ENCODE results near the gene CARMIL1.

The CARMIL1 gene

GRCh38 chr6:25620391-25620790 is 341.2 kb downstream of the CARMIL1 start:
- no peak overlapping the region for H3K27ac Mint-ChIP-seq
- H3K4me1 Mint-ChIP-seq: no peaks in the 10 kb centered on the region
- no peaks in the 10 kb centered on the region for H3K27me3 Mint-ChIP-seq
- no peak overlapping the region for H3K4me3 Mint-ChIP-seq
- no peaks in the 10 kb centered on the region for H3K9me3 Mint-ChIP-seq
- peaks cover 6% of the 10 kb centered on the region for H3K36me3 Mint-ChIP-seq

- Mint-ChIP-seq H3K27ac (no peak overlapping the region), H3K4me3 (no peak overlapping the region), H3K27me3 (no peaks in the 10 kb centered on the region), H3K4me1 (no peaks in the 10 kb centered on the region), H3K9me3 (no peaks in the 10 kb centered on the region), H3K36me3 (peaks cover 6% of the 10 kb centered on the region)
Measured at GRCh38 chr6:25623065-25623464, 343.9 kb downstream of the CARMIL1 start.

GRCh38 chr6:25623879-25624278 is 344.7 kb downstream of the CARMIL1 start:
- no peak overlapping the region for H3K4me3 Mint-ChIP-seq
- no peaks in the 10 kb centered on the region for H3K27me3 Mint-ChIP-seq
- no peaks in the 10 kb centered on the region for H3K4me1 Mint-ChIP-seq
- no peaks in the 10 kb centered on the region for H3K9me3 Mint-ChIP-seq
- H3K36me3 Mint-ChIP-seq: peaks cover 6% of the 10 kb centered on the region
- no peak overlapping the region for H3K27ac Mint-ChIP-seq

- Mint-ChIP-seq H3K27me3 (peaks cover 11% of the 10 kb centered on the region), H3K36me3 (no peaks in the 10 kb centered on the region), H3K4me3 (no peak overlapping the region), H3K4me1 (no peaks in the 10 kb centered on the region), H3K9me3 (no peaks in the 10 kb centered on the region), H3K27ac (no peak overlapping the region)
Measured at GRCh38 chr6:25627001-25627400, 347.8 kb downstream of the CARMIL1 start.

- Mint-ChIP-seq H3K36me3 (no peaks in the 10 kb centered on the region), H3K4me3 (no peak overlapping the region), H3K27ac (no peak overlapping the region), H3K9me3 (no peaks in the 10 kb centered on the region), H3K27me3 (peaks cover 13% of the 10 kb centered on the region), H3K4me1 (no peaks in the 10 kb centered on the region)
Measured at GRCh38 chr6:25628471-25629197, 349.5 kb downstream of the CARMIL1 start.

- no peaks in the 10 kb centered on the region for H3K9me3 Mint-ChIP-seq
- no peak overlapping the region for H3K27ac Mint-ChIP-seq
- H3K27me3 Mint-ChIP-seq: peaks cover 15% of the 10 kb centered on the region
- H3K4me1 Mint-ChIP-seq: no peaks in the 10 kb centered on the region
- H3K4me3 Mint-ChIP-seq: no peak overlapping the region
- H3K36me3 Mint-ChIP-seq: no peaks in the 10 kb centered on the region
Measured at GRCh38 chr6:25629198-25629576, 350.0 kb downstream of the CARMIL1 start.

- Mint-ChIP-seq H3K4me3 (no peak overlapping the region), H3K27ac (no peak overlapping the region)
Measured at GRCh38 chr6:25630508-25631278, 351.5 kb downstream of the CARMIL1 start.

GRCh38 chr6:25635886-25636317 is 356.7 kb downstream of the CARMIL1 start:
- Mint-ChIP-seq H3K9me3 (no peaks in the 10 kb centered on the region), H3K4me1 (no peaks in the 10 kb centered on the region), H3K27me3 (peaks cover 21% of the 10 kb centered on the region), H3K27ac (no peak overlapping the region), H3K36me3 (peaks cover 2% of the 10 kb centered on the region), H3K4me3 (no peak overlapping the region)

More at GRCh38 chr6:25630508-25631278, 351.5 kb downstream of the CARMIL1 start:
- peaks cover 2% of the 10 kb centered on the region for H3K36me3 Mint-ChIP-seq
- peaks cover 20% of the 10 kb centered on the region for H3K27me3 Mint-ChIP-seq
- no peaks in the 10 kb centered on the region for H3K9me3 Mint-ChIP-seq
- no peaks in the 10 kb centered on the region for H3K4me1 Mint-ChIP-seq

GRCh38 chr6:25637211-25637610 is 358.0 kb downstream of the CARMIL1 start:
- Mint-ChIP-seq H3K27ac (no peak overlapping the region), H3K4me3 (no peak overlapping the region), H3K36me3 (peaks cover 2% of the 10 kb centered on the region), H3K4me1 (no peaks in the 10 kb centered on the region), H3K27me3 (peaks cover 30% of the 10 kb centered on the region), H3K9me3 (no peaks in the 10 kb centered on the region)

GRCh38 chr6:25637960-25638434 is 358.8 kb downstream of the CARMIL1 start:
- Mint-ChIP-seq H3K4me3 (no peak overlapping the region), H3K27me3 (peaks cover 36% of the 10 kb centered on the region), H3K27ac (no peak overlapping the region), H3K9me3 (no peaks in the 10 kb centered on the region), H3K4me1 (no peaks in the 10 kb centered on the region), H3K36me3 (peaks cover 2% of the 10 kb centered on the region)

GRCh38 chr6:25639653-25640052 is 360.5 kb downstream of the CARMIL1 start:
- H3K4me1 Mint-ChIP-seq: no peaks in the 10 kb centered on the region
- no peak overlapping the region for H3K27ac Mint-ChIP-seq
- no peaks in the 10 kb centered on the region for H3K9me3 Mint-ChIP-seq
- H3K4me3 Mint-ChIP-seq: no peak overlapping the region
- H3K36me3 Mint-ChIP-seq: peaks cover 2% of the 10 kb centered on the region
- peaks cover 38% of the 10 kb centered on the region for H3K27me3 Mint-ChIP-seq

GRCh38 chr6:25640446-25640845 is 361.3 kb downstream of the CARMIL1 start:
- Mint-ChIP-seq H3K4me1 (no peaks in the 10 kb centered on the region), H3K27me3 (peaks cover 42% of the 10 kb centered on the region), H3K4me3 (no peak overlapping the region), H3K27ac (no peak overlapping the region), H3K9me3 (no peaks in the 10 kb centered on the region), H3K36me3 (peaks cover under 1% of the 10 kb centered on the region)

- H3K36me3 Mint-ChIP-seq: no peaks in the 10 kb centered on the region
- no peaks in the 10 kb centered on the region for H3K4me1 Mint-ChIP-seq
- H3K27ac Mint-ChIP-seq: no peak overlapping the region
- no peak overlapping the region for H3K4me3 Mint-ChIP-seq
- H3K27me3 Mint-ChIP-seq: peaks cover 47% of the 10 kb centered on the region
- no peaks in the 10 kb centered on the region for H3K9me3 Mint-ChIP-seq
Measured at GRCh38 chr6:25640891-25641290, 361.7 kb downstream of the CARMIL1 start.

GRCh38 chr6:25641377-25641776 is 362.2 kb downstream of the CARMIL1 start:
- Mint-ChIP-seq H3K4me1 (no peaks in the 10 kb centered on the region), H3K9me3 (no peaks in the 10 kb centered on the region), H3K27me3 (peaks cover 50% of the 10 kb centered on the region), H3K27ac (no peak overlapping the region), H3K4me3 (no peak overlapping the region), H3K36me3 (no peaks in the 10 kb centered on the region)

- peaks cover 49% of the 10 kb centered on the region for H3K27me3 Mint-ChIP-seq
- no peaks in the 10 kb centered on the region for H3K9me3 Mint-ChIP-seq
- no peaks in the 10 kb centered on the region for H3K36me3 Mint-ChIP-seq
Measured at GRCh38 chr6:25641940-25642666, 362.9 kb downstream of the CARMIL1 start.

More at GRCh38 chr6:25641940-25642666, 362.9 kb downstream of the CARMIL1 start:
- Mint-ChIP-seq H3K27ac (no peak overlapping the region), H3K4me3 (no peak overlapping the region), H3K4me1 (no peaks in the 10 kb centered on the region)
